Upper lobe of left lung (tissue), 6 donors: ENCODE measurements around the gene FUT2. TPM values are rescaled to one million over a fixed set of nuclear protein-coding genes. Genes with fewer than 3 reads are reported as not detected.
A peak's percentile ranks its signal among the peaks of the same experiment; 100 is the strongest.
"Not testable (repeated sequence)": the region's sequence is repeated elsewhere in the genome, so short reads cannot be mapped to it uniquely, and the experiment has no call there.

Experiments
- ATAC-seq, 2 donors: fragments of 200-7000 bp; cut with Tn5 transposase; one replicate each; pipeline ENCODE4 v1.9.1; 2022; ENCODE audit warnings: mild to moderate bottlenecking in 2 of 2, moderate library complexity in 2 of 2; ENCODE audit not compliant: low FRiP score in 2 of 2
- DNase-seq, 2 donors: peaks; one replicate each; pipeline ENCODE4 v3.0.0-alpha.2; 2019 to 2020
- H3K27ac ChIP-seq, 4 donors: fragments of 200-600 bp; sonication (generic); one replicate each; pipeline ENCODE4 v1.5.1; 2016 to 2019
- H3K27me3 ChIP-seq, 4 donors: fragments of 200-600 bp; sonication (generic); one replicate each; pipeline ENCODE4 v1.5.1; 2017 to 2019
- H3K36me3 ChIP-seq, 4 donors: fragments of 200-600 bp; sonication (generic); one replicate each; pipeline ENCODE4 v1.5.1; 2016 to 2019
- H3K4me1 ChIP-seq, 4 donors: fragments of 200-600 bp; sonication (generic); one replicate each; pipeline ENCODE4 v1.5.1; 2018 to 2019
- H3K4me3 ChIP-seq, 4 donors: fragments of 200-600 bp; sonication (generic); one replicate each; pipeline ENCODE4 v1.5.1; 2017 to 2019; ENCODE audit warnings: mild to moderate bottlenecking in 2 of 4, moderate library complexity in 1 of 4
- H3K9me3 ChIP-seq, 4 donors: fragments of 200-600 bp; sonication (generic); one replicate each; pipeline ENCODE4 v1.5.1; 2018 to 2019
- CTCF ChIP-seq, 6 experiments: fragments of 450-650 bp in 4 of 6; fragments of 200-600 bp in 2 of 6; sonication (generic) in 2 of 6; IDR thresholded peaks; one replicate each; pipeline ENCODE4 v1.5.1; 2016 to 2019; ENCODE audit warnings: antibody characterized with exemption in 6 of 6
- EP300 ChIP-seq, 4 donors: sonication (generic); formaldehyde crosslinking; IDR thresholded peaks; one replicate each; pipeline ENCODE4 v1.5.1; 2017; ENCODE audit warnings: antibody characterized with exemption in 4 of 4, control low read depth in 2 of 4
- POLR2A ChIP-seq, 4 donors: fragments of 450-650 bp; IDR thresholded peaks; one replicate each; pipeline ENCODE4 v1.5.1; 2016 to 2017; ENCODE audit warnings: antibody characterized with exemption in 4 of 4, mild to moderate bottlenecking in 2 of 4
- POLR2AphosphoS5 ChIP-seq, 2 donors: sonication (generic); formaldehyde crosslinking; IDR thresholded peaks; one replicate each; pipeline ENCODE4 v1.5.1; 2017; ENCODE audit warnings: antibody characterized with exemption in 2 of 2
- WGBS, 2 donors: methylation state at CpG; one replicate each; pipeline ENCODE4 v1.1.5; 2017 to 2018; 5-methylcytosine and 5-hydroxymethylcytosine counted together
- total RNA-seq, 6 donors: library from RNA; depleted of rRNA in 4 of 6; stranded (reverse); fragments of >200 nt in 4 of 6; gene quantifications; one replicate each; pipeline versions ENCODE4 v1.1.0 to v1.2.1, GENCODE V29; 2016 to 2021
- donor health status: DM: no; HTN: no; CAD: no; lungs with moderate emphysema.
- donor health status: DM: no; HTN: yes; CAD: no; lungs with severe emphysema.

FUT2 gene
- total RNA-seq, 6 donors from 2014 or later = 0.15 to 4.7 (median 1.9) TPM; not detected in 1

- H3K27ac ChIP-seq = no peak overlapping the region
- WGBS, 2 donors = 92 to 95% methylated on average over 12 to 13 of the region's 13 CpGs
- no peaks in the 10 kb centered on the region for H3K9me3 ChIP-seq
- H3K36me3 ChIP-seq = no peaks in the 10 kb centered on the region
- DNase-seq (no peak), ATAC-seq (no peak)
- H3K4me1 ChIP-seq = peaks cover 8 to 12% (median 8%) of the 10 kb centered on the region in 4 donors
- no peaks in the 10 kb centered on the region for H3K27me3 ChIP-seq
- no peak overlapping the region for H3K4me3 ChIP-seq
- no peak for TF ChIP-seq POLR2A (IDR thresholded peaks at IDR 0.05)
- TF ChIP-seq CTCF (IDR thresholded peaks at IDR 0.05) = no peak
- no peak for TF ChIP-seq POLR2AphosphoS5 (IDR thresholded peaks at IDR 0.05)
- no peak for TF ChIP-seq EP300 (IDR thresholded peaks at IDR 0.05)
These were observed 18.9 kb upstream of the FUT2 start for GRCh38 chr19:48676887-48677286.

- TF ChIP-seq POLR2AphosphoS5 (IDR thresholded peaks at IDR 0.05) = no peak
- no peak for TF ChIP-seq CTCF (IDR thresholded peaks at IDR 0.05)
- no peak for TF ChIP-seq EP300 (IDR thresholded peaks at IDR 0.05)
- TF ChIP-seq POLR2A (IDR thresholded peaks at IDR 0.05) = no peak
- ATAC-seq (no peak), DNase-seq (no peak)
- Histone ChIP-seq H3K4me3 (no peak overlapping the region), H3K27ac (no peak overlapping the region), H3K4me1 (peaks cover 8 to 12% (median 8%) of the 10 kb centered on the region in 4 donors), H3K36me3 (no peaks in the 10 kb centered on the region), H3K9me3 (no peaks in the 10 kb centered on the region), H3K27me3 (no peaks in the 10 kb centered on the region)
- 59 to 71% methylated on average over 4 of the region's 4 CpGs for WGBS, 2 donors
These were observed 17.6 kb upstream of the FUT2 start for GRCh38 chr19:48678201-48678600.

GRCh38 chr19:48680006-48680405, 15.8 kb upstream of the FUT2 start:
- H3K36me3 ChIP-seq, H3K4me3 ChIP-seq, H3K27ac ChIP-seq, H3K27me3 ChIP-seq, H3K9me3 ChIP-seq: not testable (repeated sequence)
- 91 to 92% methylated on average over 8 to 11 of the region's 19 CpGs for WGBS, 2 donors
- peaks cover 7 to 17% (median 13%) of the 10 kb centered on the region in 4 donors for H3K4me1 ChIP-seq
- DNase-seq (peak in 1 of 2 donors; percentile 51), ATAC-seq (peak in 1 of 2 donors; percentile 3)

- no peak overlapping the region for H3K4me3 ChIP-seq
- DNase-seq (peak in 1 of 2 donors; percentile 83), ATAC-seq (no peak)
- no peak overlapping the region for H3K27ac ChIP-seq
- 92 to 99% methylated on average over 17 to 26 of the region's 45 CpGs for WGBS, 2 donors
- H3K27me3 ChIP-seq = no peaks in the 10 kb centered on the region
- no peaks in the 10 kb centered on the region for H3K36me3 ChIP-seq
- TF ChIP-seq POLR2A (IDR thresholded peaks at IDR 0.05) (no peak), POLR2AphosphoS5 (IDR thresholded peaks at IDR 0.05) (no peak), EP300 (IDR thresholded peaks at IDR 0.05) (no peak), CTCF (IDR thresholded peaks at IDR 0.05) (no peak)
- peaks cover 2 to 12% (median 8%) of the 10 kb centered on the region in 4 donors for H3K4me1 ChIP-seq
- no peaks in the 10 kb centered on the region for H3K9me3 ChIP-seq
These were observed 15.2 kb upstream of the FUT2 start for GRCh38 chr19:48680436-48681126.

- Histone ChIP-seq H3K4me3 (no peak overlapping the region), H3K9me3 (no peaks in the 10 kb centered on the region), H3K27ac (no peak overlapping the region), H3K27me3 (no peaks in the 10 kb centered on the region), H3K4me1 (peaks cover 0 to 9% (median 6%) of the 10 kb centered on the region in 4 donors), H3K36me3 (no peaks in the 10 kb centered on the region)
- no peak for DNase-seq
- TF ChIP-seq POLR2A (IDR thresholded peaks at IDR 0.05) (no peak), EP300 (IDR thresholded peaks at IDR 0.05) (no peak), CTCF (IDR thresholded peaks at IDR 0.05) (no peak), POLR2AphosphoS5 (IDR thresholded peaks at IDR 0.05) (no peak)
- peak in 1 of 2 donors; percentile 43 for ATAC-seq
- WGBS, 2 donors = 85 to 93% methylated on average over 5 to 7 of the region's 7 CpGs
These were observed 14.7 kb upstream of the FUT2 start for GRCh38 chr19:48681127-48681470.
